Measurements from ENCODE around the gene ATL1. TPM values are rescaled to one million over a fixed set of nuclear protein-coding genes. Genes with fewer than 3 reads are reported as not detected.

The ATL1 gene
- total and polyA plus RNA-seq, 2 of the 13 experiments (the other 11 are each of a cell fraction or from before 2014, with no cell fraction given), result 0.60 to 0.65 TPM

DNA sequence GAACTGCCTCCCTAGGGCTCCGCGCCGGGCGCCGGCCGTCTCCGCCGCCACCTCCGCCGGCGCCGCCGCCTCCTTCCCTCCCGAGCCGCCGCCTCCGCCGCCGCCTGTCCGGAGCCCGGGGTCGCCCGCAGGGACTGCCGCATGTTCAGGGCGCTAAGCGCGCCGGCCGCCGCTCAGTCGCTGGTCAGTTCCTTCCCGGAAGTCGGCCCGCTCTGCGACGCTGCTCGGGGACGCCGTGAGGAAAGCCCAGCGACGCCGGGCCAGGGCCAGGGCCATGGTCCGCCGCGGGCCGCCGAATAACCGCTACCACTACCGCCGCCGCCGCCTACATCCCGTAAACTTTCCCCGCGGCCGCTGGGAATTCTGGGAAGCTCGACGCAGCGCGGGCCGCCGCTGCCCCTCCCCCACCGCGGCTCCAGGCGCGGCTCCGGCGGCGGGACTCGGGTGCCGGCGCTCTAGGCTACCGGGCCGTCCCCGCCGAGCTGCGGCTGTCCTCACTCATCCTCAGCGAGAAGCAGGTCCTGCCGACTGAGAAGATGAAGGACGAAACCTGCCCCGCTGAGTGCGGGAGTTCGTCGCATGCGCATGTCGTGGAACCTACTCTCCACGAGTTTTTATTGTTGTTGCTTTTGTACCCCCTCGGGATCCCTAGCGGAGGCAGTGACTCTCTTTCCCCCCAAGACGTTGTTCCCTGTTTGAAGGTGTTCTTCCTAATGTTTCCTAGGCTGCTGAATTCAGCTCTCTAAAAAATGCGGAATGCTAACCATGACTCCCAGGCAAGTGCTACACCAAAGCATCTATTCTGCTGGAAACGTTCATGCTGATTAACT, 108.3 kb downstream of the ATL1 start, which contains the start of gene SAV1 (continued):
- TF ChIP-seq, protein P1, sequence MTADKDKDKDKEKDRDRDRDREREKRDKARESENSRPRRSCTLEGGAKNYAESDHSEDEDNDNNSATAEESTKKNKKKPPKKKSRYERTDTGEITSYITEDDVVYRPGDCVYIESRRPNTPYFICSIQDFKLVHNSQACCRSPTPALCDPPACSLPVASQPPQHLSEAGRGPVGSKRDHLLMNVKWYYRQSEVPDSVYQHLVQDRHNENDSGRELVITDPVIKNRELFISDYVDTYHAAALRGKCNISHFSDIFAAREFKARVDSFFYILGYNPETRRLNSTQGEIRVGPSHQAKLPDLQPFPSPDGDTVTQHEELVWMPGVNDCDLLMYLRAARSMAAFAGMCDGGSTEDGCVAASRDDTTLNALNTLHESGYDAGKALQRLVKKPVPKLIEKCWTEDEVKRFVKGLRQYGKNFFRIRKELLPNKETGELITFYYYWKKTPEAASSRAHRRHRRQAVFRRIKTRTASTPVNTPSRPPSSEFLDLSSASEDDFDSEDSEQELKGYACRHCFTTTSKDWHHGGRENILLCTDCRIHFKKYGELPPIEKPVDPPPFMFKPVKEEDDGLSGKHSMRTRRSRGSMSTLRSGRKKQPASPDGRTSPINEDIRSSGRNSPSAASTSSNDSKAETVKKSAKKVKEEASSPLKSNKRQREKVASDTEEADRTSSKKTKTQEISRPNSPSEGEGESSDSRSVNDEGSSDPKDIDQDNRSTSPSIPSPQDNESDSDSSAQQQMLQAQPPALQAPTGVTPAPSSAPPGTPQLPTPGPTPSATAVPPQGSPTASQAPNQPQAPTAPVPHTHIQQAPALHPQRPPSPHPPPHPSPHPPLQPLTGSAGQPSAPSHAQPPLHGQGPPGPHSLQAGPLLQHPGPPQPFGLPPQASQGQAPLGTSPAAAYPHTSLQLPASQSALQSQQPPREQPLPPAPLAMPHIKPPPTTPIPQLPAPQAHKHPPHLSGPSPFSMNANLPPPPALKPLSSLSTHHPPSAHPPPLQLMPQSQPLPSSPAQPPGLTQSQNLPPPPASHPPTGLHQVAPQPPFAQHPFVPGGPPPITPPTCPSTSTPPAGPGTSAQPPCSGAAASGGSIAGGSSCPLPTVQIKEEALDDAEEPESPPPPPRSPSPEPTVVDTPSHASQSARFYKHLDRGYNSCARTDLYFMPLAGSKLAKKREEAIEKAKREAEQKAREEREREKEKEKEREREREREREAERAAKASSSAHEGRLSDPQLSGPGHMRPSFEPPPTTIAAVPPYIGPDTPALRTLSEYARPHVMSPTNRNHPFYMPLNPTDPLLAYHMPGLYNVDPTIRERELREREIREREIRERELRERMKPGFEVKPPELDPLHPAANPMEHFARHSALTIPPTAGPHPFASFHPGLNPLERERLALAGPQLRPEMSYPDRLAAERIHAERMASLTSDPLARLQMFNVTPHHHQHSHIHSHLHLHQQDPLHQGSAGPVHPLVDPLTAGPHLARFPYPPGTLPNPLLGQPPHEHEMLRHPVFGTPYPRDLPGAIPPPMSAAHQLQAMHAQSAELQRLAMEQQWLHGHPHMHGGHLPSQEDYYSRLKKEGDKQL (CRISPR knock-in tag; IDR thresholded peaks at IDR 0.05; ENCODE audit: low read depth), result 0 out of 2 replicates have a peak, but pooled peaks have one; percentile 10
- peak; percentile 94 to 99 for TF ChIP-seq POLR2A (IDR thresholded peaks at IDR 0.05; ENCODE audit: insufficient read depth in 1 of 2, low read depth in 2 of 2, low read length in 2 of 2)
- TF ChIP-seq, protein P2, sequence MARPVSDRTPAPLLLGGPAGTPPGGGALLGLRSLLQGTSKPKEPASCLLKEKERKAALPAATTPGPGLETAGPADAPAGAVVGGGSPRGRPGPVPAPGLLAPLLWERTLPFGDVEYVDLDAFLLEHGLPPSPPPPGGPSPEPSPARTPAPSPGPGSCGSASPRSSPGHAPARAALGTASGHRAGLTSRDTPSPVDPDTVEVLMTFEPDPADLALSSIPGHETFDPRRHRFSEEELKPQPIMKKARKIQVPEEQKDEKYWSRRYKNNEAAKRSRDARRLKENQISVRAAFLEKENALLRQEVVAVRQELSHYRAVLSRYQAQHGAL (CRISPR knock-in tag; IDR thresholded peaks at IDR 0.05; ENCODE audit: not compliant biosample characterization), result peak; percentile 62
- no peak for TF ChIP-seq ZNF33A (CRISPR knock-in tag; IDR thresholded peaks at IDR 0.05; ENCODE audit: borderline replicate concordance)
- no peak; the same call in 1 of the 2 replicates for TF ChIP-seq ZNF564 (CRISPR knock-in tag; IDR thresholded peaks at IDR 0.05)
- no peak for TF ChIP-seq KLF9 (CRISPR knock-in tag; IDR thresholded peaks at IDR 0.05; ENCODE audit: low read depth)
- TF ChIP-seq, protein P3, sequence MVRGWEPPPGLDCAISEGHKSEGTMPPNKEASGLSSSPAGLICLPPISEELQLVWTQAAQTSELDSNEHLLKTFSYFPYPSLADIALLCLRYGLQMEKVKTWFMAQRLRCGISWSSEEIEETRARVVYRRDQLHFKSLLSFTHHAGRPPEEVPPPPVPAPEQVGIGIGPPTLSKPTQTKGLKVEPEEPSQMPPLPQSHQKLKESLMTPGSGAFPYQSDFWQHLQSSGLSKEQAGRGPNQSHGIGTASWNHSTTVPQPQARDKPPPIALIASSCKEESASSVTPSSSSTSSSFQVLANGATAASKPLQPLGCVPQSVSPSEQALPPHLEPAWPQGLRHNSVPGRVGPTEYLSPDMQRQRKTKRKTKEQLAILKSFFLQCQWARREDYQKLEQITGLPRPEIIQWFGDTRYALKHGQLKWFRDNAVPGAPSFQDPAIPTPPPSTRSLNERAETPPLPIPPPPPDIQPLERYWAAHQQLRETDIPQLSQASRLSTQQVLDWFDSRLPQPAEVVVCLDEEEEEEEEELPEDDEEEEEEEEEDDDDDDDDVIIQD (CRISPR knock-in tag; IDR thresholded peaks at IDR 0.05; ENCODE audit: low read depth), result no peak; the same call in 1 of the 2 replicates
- no peak for TF ChIP-seq PLRG1 (conservative IDR thresholded peaks at IDR 0.05)
- peak; percentile 84 for TF ChIP-seq RNF2 (conservative IDR thresholded peaks at IDR 0.05; ENCODE audit: low read depth)
- TF ChIP-seq MAFG (CRISPR knock-in tag; IDR thresholded peaks at IDR 0.05), result no peak
- no peak for TF ChIP-seq ZFP36 (IDR thresholded peaks at IDR 0.05; ENCODE audit: borderline replicate concordance, low read depth, low read length, partially characterized antibody)
- no peak for TF ChIP-seq NR2F6 (IDR thresholded peaks at IDR 0.05)
- no peak for TF ChIP-seq NR2F6 (CRISPR knock-in tag; IDR thresholded peaks at IDR 0.05)
- 0 out of 2 replicates have a peak, but pooled peaks have one; percentile 32 for TF ChIP-seq JUND (CRISPR knock-in tag; IDR thresholded peaks at IDR 0.05)
- TF ChIP-seq ZNF781 (CRISPR knock-in tag; IDR thresholded peaks at IDR 0.05; ENCODE audit: borderline replicate concordance, not compliant biosample characterization), result no peak
- no peak; the same call in 1 of the 2 replicates for TF ChIP-seq KLF6 (CRISPR knock-in tag; IDR thresholded peaks at IDR 0.05)
- TF ChIP-seq MTA1 (CRISPR knock-in tag; IDR thresholded peaks at IDR 0.05; ENCODE audit: borderline replicate concordance), result peak; percentile 78; the same call in 1 of the 2 replicates
- no peak for TF ChIP-seq NBN (conservative IDR thresholded peaks at IDR 0.05)
- no peak for TF ChIP-seq ZFP62 (CRISPR knock-in tag; IDR thresholded peaks at IDR 0.05)
- TF ChIP-seq IKZF1 (IDR thresholded peaks at IDR 0.05), result no peak
- peak; percentile 37 for TF ChIP-seq ZEB1 (IDR thresholded peaks at IDR 0.05; ENCODE audit: insufficient replicate concordance, low read depth)
- TF ChIP-seq ZNF660 (CRISPR knock-in tag; IDR thresholded peaks at IDR 0.05; ENCODE audit: borderline replicate concordance, low read depth), result no peak
- TF ChIP-seq, protein P4, sequence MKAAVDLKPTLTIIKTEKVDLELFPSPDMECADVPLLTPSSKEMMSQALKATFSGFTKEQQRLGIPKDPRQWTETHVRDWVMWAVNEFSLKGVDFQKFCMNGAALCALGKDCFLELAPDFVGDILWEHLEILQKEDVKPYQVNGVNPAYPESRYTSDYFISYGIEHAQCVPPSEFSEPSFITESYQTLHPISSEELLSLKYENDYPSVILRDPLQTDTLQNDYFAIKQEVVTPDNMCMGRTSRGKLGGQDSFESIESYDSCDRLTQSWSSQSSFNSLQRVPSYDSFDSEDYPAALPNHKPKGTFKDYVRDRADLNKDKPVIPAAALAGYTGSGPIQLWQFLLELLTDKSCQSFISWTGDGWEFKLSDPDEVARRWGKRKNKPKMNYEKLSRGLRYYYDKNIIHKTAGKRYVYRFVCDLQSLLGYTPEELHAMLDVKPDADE (CRISPR knock-in tag; IDR thresholded peaks at IDR 0.05), result no peak

Measured in HepG2 (cell line).